ENCODE results near the gene USP7.

USP7 gene

GRCh38 chr16:8957509-8958157 lies 6.1 kb downstream of the USP7 start:
- Histone ChIP-seq H3K27me3 (ENCODE audit: insufficient read depth, low read depth) (no peaks in the 10 kb centered on the region), H3K9ac (no peak overlapping the region), H3K4me1 (ENCODE audit: low read depth, poor library complexity, severe bottlenecking) (peaks cover 87% of the 10 kb centered on the region), H3K4me2 (peak overlapping the region; percentile 98; the same call in 1 of the 2 replicates), H3K36me3 (ENCODE audit: insufficient read depth) (no peaks in the 10 kb centered on the region), H2AFZ (ENCODE audit: low read depth) (no peak overlapping the region), H3K4me3 (IDR thresholded peaks at IDR 0.05; ENCODE audit: insufficient read depth, low read depth, low read length) (no peak overlapping the region), H3K27ac (no peak overlapping the region), H3K79me2 (ENCODE audit: insufficient read depth, low read depth) (peaks cover 95% of the 10 kb centered on the region), H4K20me1 (ENCODE audit: insufficient read depth) (peaks cover 89% of the 10 kb centered on the region)
- no peak for TF ChIP-seq CTCF (conservative IDR thresholded peaks at IDR 0.05; ENCODE audit: low read depth, low read length)

- Histone ChIP-seq H3K4me3 (IDR thresholded peaks at IDR 0.05; ENCODE audit: insufficient read depth, low read depth, low read length) (no peak overlapping the region), H3K27me3 (ENCODE audit: insufficient read depth, low read depth) (no peaks in the 10 kb centered on the region), H4K20me1 (ENCODE audit: insufficient read depth) (peaks cover 92% of the 10 kb centered on the region), H3K79me2 (ENCODE audit: insufficient read depth, low read depth) (peaks cover 95% of the 10 kb centered on the region), H3K27ac (no peak overlapping the region), H3K4me1 (ENCODE audit: low read depth, poor library complexity, severe bottlenecking) (peaks cover 93% of the 10 kb centered on the region), H2AFZ (ENCODE audit: low read depth) (no peak overlapping the region), H3K4me2 (peak overlapping the region; percentile 98; the same call in 1 of the 2 replicates), H3K36me3 (ENCODE audit: insufficient read depth) (no peaks in the 10 kb centered on the region), H3K9ac (no peak overlapping the region)
- no peak for TF ChIP-seq CTCF (conservative IDR thresholded peaks at IDR 0.05; ENCODE audit: low read depth, low read length)
Observed at GRCh38 chr16:8957063-8957397, 6.7 kb downstream of the USP7 start.

- H3K4me3 ChIP-seq (IDR thresholded peaks at IDR 0.05; ENCODE audit: insufficient read depth, low read depth, low read length) = no peak overlapping the region
- H3K27me3 ChIP-seq (ENCODE audit: insufficient read depth, low read depth) = no peaks in the 10 kb centered on the region
- no peak overlapping the region for H2AFZ ChIP-seq (ENCODE audit: low read depth)
- H3K4me1 ChIP-seq (ENCODE audit: low read depth, poor library complexity, severe bottlenecking) = peaks cover 93% of the 10 kb centered on the region
- H3K36me3 ChIP-seq (ENCODE audit: insufficient read depth) = no peaks in the 10 kb centered on the region
- peaks cover 91% of the 10 kb centered on the region for H4K20me1 ChIP-seq (ENCODE audit: insufficient read depth)
- no peak for TF ChIP-seq CTCF (conservative IDR thresholded peaks at IDR 0.05; ENCODE audit: low read depth, low read length)
- peak overlapping the region; percentile 7; the same call in 1 of the 2 replicates for H3K4me2 ChIP-seq
- H3K27ac ChIP-seq = no peak overlapping the region
- peaks cover 95% of the 10 kb centered on the region for H3K79me2 ChIP-seq (ENCODE audit: insufficient read depth, low read depth)
- H3K9ac ChIP-seq = no peak overlapping the region
Observed at GRCh38 chr16:8956265-8957062, 7.2 kb downstream of the USP7 start.

GRCh38 chr16:8955828-8956227 lies 7.9 kb downstream of the USP7 start:
- H3K79me2 ChIP-seq (ENCODE audit: insufficient read depth, low read depth) = peaks cover 95% of the 10 kb centered on the region
- H3K27me3 ChIP-seq (ENCODE audit: insufficient read depth, low read depth) = no peaks in the 10 kb centered on the region
- peak overlapping the region; percentile 13; the same call in 1 of the 2 replicates for H3K4me2 ChIP-seq
- H3K9ac ChIP-seq = no peak overlapping the region
- H3K4me1 ChIP-seq (ENCODE audit: low read depth, poor library complexity, severe bottlenecking) = peaks cover 93% of the 10 kb centered on the region
- H4K20me1 ChIP-seq (ENCODE audit: insufficient read depth) = peaks cover 92% of the 10 kb centered on the region
- H3K36me3 ChIP-seq (ENCODE audit: insufficient read depth) = no peaks in the 10 kb centered on the region
- no peak for TF ChIP-seq CTCF (conservative IDR thresholded peaks at IDR 0.05; ENCODE audit: low read depth, low read length)
- no peak overlapping the region for H3K27ac ChIP-seq
- no peak overlapping the region for H3K4me3 ChIP-seq (IDR thresholded peaks at IDR 0.05; ENCODE audit: insufficient read depth, low read depth, low read length)
- no peak overlapping the region for H2AFZ ChIP-seq (ENCODE audit: low read depth)
